SIG-M5 (cell line): ENCODE data around the gene DMC1.
"Not testable (repeated sequence)": the region's sequence is repeated elsewhere in the genome, so short reads cannot be mapped to it uniquely, and the experiment has no call there.

ENCODE experiments used
- DNase-seq: peaks from one replicate; lab custom pipeline; 2025; lab: John Stamatoyannopoulos, UW

The DMC1 gene, protein sequence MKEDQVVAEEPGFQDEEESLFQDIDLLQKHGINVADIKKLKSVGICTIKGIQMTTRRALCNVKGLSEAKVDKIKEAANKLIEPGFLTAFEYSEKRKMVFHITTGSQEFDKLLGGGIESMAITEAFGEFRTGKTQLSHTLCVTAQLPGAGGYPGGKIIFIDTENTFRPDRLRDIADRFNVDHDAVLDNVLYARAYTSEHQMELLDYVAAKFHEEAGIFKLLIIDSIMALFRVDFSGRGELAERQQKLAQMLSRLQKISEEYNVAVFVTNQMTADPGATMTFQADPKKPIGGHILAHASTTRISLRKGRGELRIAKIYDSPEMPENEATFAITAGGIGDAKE

DNA sequence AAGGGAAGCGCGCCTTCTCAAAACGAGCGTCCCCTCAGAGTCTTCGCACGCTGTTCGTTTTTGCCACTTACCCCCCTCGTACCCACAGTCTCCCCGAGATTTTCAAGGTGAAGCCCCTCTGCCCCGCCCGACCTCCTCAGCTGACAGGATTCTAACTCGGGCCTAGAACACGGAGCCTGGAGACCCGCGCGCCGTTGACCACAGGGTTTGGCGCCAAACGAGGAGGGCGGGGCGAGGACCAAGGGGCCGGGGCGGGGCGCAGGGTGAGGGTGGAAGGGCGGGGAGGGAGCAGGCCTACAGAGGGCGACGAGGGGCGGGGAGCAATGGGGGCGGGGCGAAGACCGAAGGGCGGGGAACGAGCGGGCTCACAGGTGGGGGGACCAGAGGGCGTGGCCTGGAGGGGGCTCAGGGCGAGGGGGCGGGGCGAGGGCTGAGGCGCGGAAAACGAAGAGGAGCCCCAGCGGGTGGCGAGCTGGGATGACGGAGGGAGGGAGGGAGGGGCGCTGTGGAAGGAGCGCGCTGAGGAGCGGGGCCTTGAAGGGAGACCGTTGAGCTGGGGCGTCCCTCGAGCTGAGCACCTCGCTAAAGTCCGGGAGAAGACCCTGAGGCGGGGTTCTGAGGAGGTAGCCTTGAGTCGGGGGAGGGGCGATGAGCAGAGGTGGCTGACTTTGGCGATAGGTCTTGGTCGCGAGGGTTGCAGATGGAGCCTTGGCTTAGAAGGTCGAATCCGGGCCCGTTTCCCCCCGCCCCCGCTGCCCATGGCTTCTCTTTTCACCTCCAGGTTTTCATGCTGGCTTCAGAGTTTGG lies at the start of gene DMC1:
DMC1 (minus strand) TSS at position 212 of the 807 bp plus-strand sequence. CDS start 1,927 bp downstream, outside the sequence.
- DNase-seq = no peak

DNA sequence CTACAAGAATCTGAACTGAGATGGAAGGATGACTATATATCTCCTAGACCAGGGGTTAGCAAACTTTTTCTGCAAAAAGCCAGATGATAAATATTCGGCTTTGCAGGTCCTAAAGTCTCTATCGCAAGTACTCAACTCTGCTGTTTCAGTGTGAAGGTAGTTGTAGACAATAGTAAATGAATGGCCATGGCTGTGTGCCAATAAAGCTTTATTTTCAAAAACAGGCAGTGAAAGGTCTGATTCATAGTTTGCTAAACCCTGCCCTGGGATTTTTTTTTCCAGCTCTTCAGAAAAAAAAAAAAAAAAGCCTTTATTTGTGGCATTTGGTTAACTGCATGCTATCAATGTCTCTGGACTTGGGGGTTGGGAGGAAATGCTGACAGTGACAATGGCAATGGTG lies 48.7 kb upstream of the DMC1 start:
- DNase-seq = no peak

DNA sequence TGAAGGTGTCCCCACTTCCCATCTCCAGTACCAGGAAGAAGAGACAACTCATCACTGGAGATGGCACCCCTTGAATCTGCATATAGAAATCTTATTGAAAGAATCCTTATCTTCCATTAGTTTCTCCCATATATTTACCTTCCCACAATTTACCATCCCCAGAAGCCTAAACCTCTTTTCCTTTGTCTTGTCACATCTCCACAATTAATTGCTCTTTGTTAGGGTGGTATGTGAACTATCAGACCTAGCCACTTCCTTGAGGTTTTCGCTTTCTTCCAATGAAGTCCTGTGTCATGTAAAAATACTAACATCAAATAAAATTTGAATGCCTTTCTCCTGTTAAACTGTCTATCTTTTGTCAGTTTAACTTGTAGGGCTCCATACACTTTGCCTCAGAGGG lies 48.3 kb upstream of the DMC1 start:
- DNase-seq = no peak

DNA sequence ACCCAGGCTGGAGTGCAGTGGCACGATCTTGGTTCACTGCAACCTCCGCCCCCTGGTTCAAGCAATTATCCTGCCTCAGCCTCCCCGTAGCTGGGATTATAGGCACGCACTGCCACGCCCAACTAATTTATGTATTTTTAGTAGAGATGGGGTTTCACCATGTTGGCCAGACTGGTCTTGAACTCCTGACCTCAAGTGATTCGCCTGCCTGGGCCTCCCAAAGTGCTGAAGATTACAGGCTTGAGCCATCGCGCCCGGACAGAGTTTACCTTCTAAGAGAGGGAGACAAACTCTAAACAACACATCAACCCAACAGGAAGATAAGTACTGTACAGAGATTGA lies 45.1 kb upstream of the DMC1 start:
- DNase-seq = not testable (repeated sequence)

DNA sequence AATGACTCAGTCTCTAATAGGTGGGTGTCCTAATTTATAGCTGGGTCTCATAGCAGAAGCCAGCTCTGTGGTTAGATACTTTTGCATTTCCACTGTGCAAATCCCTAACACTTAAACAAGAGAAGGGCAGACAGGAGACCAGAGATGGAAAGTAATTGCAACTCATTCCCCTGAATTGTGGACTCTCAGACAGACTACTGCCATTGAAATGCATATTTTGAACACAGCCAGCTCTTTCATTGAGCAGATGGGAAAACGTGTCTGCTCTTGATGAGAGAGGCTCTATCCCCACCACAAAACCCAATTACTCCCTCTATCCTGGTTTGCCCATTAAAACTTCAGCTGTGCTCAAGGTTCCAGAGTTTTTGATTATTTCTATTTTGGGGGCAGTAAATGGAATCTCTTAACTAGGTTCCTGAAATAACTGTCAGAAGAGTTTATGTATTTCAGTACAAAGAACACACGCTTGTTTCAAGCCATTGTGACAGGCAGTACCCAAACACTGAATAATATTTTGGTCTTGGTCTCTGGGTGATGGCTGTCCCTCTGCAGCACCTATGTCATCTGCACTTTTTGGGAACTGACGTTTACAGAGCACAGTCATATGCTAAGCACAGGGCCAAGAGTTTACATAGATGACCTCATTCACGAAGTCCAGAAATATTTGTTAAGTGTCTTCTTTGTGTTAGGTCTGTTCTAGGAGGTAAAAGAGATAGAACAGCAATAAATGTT lies 44.5 kb upstream of the DMC1 start:
- DNase-seq = no peak

DNA sequence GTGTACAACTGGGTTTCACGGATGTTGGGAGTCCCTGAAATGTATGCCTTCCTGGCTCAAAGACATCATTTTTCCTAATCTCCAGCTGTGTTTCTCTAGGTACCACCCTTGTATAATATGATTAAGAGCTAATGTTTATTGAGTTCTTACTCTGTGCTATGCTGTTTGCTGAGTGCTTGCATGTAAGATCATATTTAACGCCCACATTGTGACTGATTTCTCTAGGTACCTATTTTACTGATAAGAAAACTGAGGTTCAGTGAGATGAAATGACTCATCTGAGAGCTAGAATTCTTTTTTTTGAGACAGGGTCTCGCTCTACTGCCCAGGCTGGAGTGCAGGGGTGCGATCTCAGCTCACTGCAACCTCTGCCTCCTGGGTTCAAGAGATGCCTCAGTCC lies 43.6 kb upstream of the DMC1 start:
- DNase-seq = no peak

DNA sequence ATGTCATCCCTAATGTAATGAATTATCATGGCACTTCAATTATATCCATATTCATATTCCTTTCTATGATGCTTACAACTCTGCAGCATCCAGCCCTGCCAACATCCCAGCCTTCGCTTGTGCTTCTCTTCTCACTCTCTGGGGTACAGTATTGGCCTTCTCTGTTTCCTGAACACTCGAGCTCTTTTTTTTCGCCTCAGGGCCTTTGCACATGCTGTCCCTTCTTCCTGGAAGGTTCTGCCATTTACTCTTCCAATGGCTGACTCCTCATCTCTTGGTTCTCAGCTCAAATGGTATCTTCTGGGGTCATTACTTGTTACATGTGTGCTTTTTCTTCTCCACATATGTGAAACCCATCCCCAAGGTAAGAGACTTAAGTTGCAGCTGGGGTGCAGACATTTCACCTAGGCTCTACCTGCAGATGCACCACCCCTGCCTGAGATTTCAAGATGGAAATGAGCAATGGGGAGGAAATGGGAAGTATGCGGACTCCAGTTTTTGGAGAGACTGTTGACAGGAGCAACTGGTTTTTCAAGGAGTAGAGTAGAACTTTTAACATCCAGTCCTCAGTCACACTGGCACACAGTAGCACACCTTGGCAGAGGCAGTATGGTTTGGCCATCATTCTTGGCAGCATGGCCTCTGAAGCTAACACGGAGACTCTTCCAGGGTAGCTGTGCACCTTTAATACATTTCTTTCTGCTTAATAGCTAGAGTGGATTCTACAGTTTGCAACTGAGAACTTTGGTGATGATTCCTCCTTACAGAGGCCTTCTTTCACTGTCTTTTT lies 42.4 kb upstream of the DMC1 start:
- DNase-seq = no peak

DNA sequence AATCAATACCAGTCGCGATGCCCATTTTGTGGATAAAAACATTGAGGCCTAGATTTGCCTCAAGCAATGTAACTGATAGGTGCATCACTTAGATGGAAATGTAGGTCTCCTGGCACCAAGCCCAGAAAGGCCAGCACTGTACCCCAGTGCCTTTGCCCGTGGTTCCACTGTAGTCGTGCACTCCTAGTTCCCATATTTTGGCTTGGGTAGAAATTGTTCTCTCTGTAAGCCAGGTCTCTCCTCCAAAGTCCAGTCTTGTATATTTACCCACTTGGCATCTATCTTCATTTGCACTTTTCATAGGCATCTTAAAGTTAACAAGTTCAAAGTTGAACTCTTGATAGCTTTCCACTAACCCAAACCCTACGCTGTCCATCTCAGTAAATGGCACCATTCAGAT lies 41.6 kb upstream of the DMC1 start:
- DNase-seq = no peak

DNA sequence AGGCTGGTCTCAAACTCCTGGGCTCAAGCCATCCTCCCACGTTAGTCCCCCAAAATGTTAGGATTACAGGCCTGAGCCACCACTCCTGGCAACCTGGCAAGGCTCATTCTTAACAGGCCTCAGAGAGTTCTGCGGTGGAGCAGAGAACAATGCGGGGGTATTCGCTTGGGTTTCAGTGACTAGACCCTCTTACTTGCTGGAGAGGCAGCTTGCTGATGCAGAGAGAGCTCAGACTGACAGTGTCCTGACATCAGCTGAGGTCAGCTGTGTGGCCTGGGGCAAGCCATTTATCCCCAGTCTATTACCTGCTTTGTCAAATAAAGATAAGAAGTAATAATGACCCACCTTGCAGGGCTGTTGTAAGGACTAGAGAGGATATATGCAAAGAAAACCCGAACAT lies 40.3 kb upstream of the DMC1 start:
- no peak for DNase-seq

DNA sequence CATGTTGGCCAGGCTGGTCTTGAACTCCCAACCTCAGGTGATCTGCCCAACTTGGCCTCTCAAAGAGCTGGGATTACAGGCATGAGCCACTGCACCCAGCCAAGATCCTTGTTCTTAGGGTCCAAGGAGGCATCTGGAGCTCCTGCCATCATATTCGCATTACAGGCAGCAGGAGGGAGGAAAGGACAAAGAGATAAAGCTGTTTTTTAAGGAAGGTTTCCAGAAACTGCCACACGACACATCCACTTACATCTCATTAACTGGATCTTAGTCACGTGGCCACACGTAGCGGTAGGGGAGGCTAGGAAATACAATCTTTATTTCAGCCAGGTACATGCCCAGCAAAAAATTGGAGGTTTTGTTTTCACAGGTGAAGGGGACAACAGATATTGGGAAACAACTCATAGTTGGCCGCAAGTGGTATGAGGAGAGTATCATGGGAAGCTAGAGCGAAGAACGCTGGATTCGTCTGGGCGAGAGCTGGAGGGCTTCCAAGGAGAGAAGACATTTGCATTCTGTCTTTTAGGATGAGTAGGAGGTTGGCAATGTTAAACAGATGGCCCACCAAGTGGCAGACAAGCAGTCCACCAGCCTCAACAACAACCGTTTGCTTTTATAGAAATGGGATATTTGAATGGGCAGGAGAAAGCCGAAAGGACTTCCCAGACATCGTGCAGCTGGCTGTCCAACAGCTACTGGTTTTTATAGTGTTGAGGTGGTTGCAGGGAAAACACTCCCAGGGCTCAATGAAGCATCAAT lies 39.2 kb upstream of the DMC1 start:
- DNase-seq = no peak

DNA sequence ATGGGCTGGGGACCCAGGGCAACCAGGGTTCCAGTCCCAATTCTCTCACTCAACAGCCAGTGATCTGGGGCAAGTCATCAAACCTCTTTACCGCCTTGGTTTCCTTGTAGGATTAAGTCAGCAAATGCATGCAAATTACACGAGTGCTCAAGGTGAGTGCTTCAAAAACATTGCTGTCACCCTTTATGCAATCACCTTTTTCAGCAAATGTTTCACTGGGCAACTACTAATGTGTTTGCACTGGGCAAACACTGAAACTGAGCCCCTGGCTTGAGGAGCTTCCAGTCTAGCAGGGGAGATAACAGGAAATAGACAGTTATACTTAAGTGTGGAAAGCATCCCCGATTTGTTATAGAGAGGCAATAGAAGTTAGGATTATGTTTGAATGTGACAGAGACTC lies 37.7 kb upstream of the DMC1 start:
- no peak for DNase-seq

DNA sequence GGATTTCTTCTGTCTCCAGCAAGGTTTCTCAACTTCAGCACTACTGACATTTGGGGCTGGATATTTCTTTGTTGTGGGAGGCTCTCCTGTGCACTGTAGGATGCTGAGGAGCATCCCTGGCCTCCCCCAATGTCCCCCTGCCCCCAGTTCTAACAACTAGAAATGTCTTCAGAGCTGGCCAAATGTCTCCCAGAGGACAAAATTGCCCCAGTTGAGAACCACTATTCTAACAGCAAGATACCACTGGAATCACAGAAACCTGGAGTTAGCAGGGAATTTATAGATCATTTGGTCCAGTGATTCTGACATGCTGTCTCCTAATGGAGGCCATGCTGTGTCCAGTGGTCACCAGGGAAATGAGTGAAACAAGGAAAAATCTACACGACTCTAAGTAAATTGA lies 32.2 kb upstream of the DMC1 start:
- DNase-seq = no peak

DNA sequence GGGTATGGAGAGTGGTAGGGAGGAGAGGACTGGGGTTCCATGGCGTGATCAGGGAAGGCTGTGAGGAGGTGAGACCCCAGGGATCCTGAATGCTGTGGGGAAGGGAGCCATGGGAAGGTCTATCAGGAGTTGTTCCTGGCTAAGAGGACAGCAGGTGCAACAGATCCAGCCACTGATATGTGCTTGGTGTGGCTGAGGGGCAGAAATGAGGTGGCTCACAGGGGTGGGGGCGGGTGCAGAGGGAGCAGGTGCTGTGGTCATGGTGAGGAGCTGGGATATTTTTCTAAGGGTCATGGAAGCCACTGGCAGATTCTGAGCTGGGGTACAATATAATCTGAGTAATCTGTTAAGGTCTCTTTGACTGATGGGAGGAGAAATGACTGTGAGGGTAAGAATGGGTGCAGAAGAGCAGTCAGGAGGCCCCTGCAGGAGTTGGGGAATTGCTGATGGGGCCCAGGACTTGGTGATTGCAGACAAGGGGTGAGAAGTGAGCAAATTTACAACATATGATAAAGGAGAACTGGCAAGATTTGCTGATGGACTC lies 31.3 kb upstream of the DMC1 start:
- DNase-seq = no peak

DNA sequence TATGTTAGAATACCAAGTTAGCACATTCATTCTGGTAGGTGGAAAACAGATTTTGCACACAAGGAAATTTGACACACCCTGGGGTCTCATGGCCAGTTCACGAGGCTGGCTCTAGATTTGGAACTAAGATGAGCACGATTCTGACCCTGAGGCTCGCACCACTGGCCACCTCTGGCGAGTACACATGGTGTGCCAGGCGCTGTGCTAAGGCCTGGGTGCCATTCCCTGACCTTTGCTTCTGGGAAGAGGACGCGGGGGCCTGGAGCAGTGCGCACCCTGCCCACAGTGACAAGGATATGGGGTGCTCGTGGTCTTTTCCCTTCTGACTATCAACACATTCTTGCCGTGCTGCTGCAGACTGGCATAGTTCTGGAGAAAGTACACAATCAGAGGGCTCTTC lies 29.5 kb upstream of the DMC1 start:
- DNase-seq = no peak

DNA sequence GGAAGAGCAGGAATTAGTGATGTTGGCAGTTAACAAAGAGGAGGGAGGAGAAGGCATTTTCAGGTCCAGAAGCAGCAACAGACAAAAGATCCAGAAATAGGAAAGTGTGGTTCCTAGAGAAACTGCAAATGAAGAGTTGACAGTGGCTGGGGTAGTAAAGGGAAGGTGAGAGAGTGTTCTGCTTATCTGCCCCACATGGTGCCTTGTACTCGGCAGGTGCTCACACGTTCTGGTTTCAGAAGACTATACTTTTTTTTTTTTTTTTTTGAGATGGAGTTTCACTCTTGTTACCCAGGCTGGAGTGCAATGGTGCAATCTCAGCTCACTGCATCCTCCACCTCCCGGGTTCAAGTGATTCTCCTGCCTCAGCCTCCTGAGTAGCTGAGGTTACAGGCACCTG lies 12.9 kb upstream of the DMC1 start:
- not testable (repeated sequence) for DNase-seq

DNA sequence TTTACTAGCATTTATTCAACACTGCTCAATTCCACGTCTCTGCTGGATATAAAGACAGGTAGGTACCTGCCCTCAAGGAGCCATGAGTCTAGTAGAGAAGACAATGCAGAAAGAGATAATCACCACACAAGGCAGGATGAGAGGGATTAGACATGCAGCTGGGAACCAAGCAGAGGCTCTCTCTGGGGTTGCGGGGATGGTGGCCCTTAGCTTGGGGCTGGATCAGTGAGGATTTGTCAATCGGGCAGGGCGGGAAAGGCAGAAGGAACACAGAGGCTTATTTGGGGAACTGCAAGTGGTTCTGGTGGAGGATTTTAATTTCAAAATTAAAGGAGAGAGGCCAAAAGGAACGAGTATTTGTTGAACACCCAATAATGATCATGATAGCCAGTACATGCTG lies 8.5 kb upstream of the DMC1 start:
- DNase-seq = no peak

DNA sequence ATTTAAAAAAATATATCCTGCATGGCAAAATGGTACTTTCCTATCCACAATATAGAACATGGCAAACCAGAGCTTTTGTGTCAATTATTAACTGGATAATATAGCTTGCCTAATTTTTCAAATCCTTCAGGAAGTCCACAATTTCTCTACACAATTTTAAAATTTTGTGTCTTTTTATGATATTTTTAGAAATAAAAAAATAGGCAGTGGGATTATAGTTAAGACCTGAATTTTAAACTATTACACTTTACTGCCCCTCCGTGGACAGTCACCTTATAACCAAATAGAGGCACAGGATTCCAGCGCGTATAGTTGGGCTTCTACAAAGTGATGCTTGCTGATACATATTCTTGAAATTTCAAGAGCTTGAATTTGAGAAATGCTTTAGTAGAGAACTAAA lies 2.1 kb upstream of the DMC1 start:
- no peak for DNase-seq

DNA sequence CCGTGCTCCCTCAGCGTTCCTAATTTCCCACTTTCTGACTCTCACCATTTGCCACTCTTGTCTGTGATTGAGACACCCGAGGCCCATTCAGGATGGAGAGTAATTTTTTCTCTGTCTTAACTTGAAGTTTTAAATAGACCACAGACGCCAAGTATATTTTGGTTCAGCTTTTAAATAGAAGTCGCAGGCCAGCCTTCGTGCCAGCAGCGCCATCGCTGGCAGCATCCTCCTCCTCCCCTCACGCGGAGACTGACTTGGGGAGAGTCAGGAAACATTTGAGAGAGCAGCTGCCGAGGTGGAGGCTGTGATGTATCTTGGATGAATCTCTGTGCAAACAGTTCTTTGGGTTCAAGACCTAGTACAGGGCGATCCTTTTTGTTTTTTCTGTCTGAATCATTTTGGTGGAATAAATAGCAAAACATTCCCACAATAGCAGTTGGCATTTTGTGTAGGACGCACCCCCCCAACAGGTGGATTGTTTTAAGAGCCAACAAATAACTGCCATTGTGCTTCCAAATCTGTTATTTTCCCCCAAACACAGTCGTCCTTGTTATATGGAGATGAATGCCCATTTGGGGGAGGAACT lies 889 bp upstream of the DMC1 start:
- no peak for DNase-seq

DNA sequence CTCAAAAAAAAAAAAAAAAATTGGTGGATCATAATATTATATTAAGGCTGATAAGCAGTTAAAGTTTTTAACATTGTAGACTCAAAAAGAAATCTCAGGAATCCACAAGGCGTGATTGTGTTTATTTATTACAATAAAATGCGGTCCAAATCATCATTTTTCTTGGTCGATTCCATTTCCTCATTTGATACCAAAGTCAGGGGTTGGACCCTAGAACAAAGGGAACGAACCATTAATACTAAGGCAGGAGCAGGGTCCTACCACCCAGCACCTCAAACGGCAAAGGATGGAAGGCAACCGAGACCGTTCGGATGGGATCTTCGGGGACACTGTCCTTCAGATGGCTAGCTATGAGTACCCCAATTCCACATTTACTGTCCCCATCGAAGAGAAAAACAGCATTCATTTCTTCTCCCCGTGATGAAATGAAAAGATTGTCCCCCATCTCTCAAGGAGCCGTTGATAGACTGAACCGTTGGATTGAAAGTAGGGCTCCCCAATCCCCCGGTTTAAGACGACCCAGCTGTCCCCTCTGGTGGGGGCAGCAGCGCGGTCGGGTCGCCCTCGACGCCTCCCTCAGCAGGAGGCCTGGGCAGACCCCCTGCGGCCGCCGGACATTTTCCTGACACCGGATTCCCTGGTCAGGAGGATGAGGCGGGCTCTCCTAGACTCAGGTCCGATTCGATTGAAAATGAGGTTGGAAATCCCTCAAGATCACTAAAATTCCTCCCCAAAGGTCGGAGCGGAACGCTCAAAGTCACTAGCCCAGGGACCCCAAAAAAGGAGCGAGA lies 607 bp downstream of the DMC1 start:
- no peak for DNase-seq
